HEK293T (cell line): ENCODE data around the gene OS9.

Experiments
- BHLHE40 ChIP-seq: fragments of 450-650 bp; IDR thresholded peaks from 2 replicates; pipeline ENCODE4 v1.6.1; 2016; ENCODE audit warnings: mild to moderate bottlenecking, moderate library complexity, borderline replicate concordance
- CTBP1 ChIP-seq: fragments of 450-650 bp; IDR thresholded peaks from 2 replicates; pipeline ENCODE4 v1.6.1; 2016; ENCODE audit warnings: borderline replicate concordance
- ELF4 ChIP-seq: fragments of 450-650 bp; IDR thresholded peaks from 2 replicates; pipeline ENCODE4 v1.6.1; 2017; ENCODE audit warnings: antibody characterized with exemption
- FOXK2 ChIP-seq: fragments of 450-650 bp; IDR thresholded peaks from 2 replicates; pipeline ENCODE4 v1.6.1; 2016; ENCODE audit warnings: mild to moderate bottlenecking
- FOXM1 ChIP-seq: fragments of 450-650 bp; IDR thresholded peaks from 2 replicates; pipeline ENCODE4 v1.6.1; 2017; ENCODE audit warnings: mild to moderate bottlenecking, borderline replicate concordance
- HDGF ChIP-seq: fragments of 450-650 bp; IDR thresholded peaks from 2 replicates; pipeline ENCODE4 v1.6.1; 2017; ENCODE audit warnings: antibody characterized with exemption, borderline replicate concordance
- NFRKB ChIP-seq: fragments of 450-650 bp; IDR thresholded peaks from 2 replicates; pipeline ENCODE4 v1.6.1; 2016; ENCODE audit warnings: mild to moderate bottlenecking, moderate library complexity
- SP1 ChIP-seq: fragments of 450-650 bp; IDR thresholded peaks from 2 replicates; pipeline ENCODE4 v1.6.1; 2017
- SUZ12 ChIP-seq: fragments of 450-650 bp; IDR thresholded peaks from 2 replicates; pipeline ENCODE4 v1.6.1; 2016; ENCODE audit warnings: mild to moderate bottlenecking

GRCh38 chr12:57741844-57742738 is 48.2 kb downstream of the OS9 start:
- TF ChIP-seq SP1 (no peak), BHLHE40 (no peak), SUZ12 (no peak), NFRKB (no peak), ELF4 (no peak), HDGF (no peak), FOXK2 (no peak), CTBP1 (no peak), FOXM1 (no peak)
